HepG2 (cell line): ENCODE measurements around the gene SELL.

Experiments used
- EP300 ChIP-seq, 3 experiments: sonication (generic) in 1 of 3; formaldehyde crosslinking in 1 of 3; IDR thresholded peaks; 2 replicates each; pipeline versions ENCODE4 v1.5.1 to v1.6.1; 2011 to 2020; ENCODE audit warnings: low read depth in 2 of 3, low read length in 2 of 3, borderline replicate concordance in 1 of 3, improper control_type of control experiment in 1 of 3, mild to moderate bottlenecking in 1 of 3, missing genetic modification reagents in 1 of 3, moderate library complexity in 1 of 3
- FOXP1 ChIP-seq, 2 experiments: fragments of 450-650 bp in 1 of 2; IDR thresholded peaks; 2 replicates each; pipeline ENCODE4 v1.6.1; 2017 to 2018; ENCODE audit warnings: antibody characterized with exemption in 1 of 2
- KDM1A ChIP-seq: IDR thresholded peaks from 2 replicates; pipeline ENCODE4 v1.6.1; 2016; ENCODE audit warnings: missing compliant biosample characterization
- ZSCAN29 ChIP-seq: sonication (generic); formaldehyde crosslinking; conservative IDR thresholded peaks from 2 replicates; pipeline ENCODE4 v1.4.0; 2020; ENCODE audit warnings: mild to moderate bottlenecking, missing genetic modification reagents
- TF ChIP-seq, protein P1 (sequence below): sonication (generic); formaldehyde crosslinking; IDR thresholded peaks from 2 replicates; pipeline ENCODE4 v1.5.0; 2020; ENCODE audit warnings: mild to moderate bottlenecking, missing genetic modification reagents, moderate library complexity

DNA sequence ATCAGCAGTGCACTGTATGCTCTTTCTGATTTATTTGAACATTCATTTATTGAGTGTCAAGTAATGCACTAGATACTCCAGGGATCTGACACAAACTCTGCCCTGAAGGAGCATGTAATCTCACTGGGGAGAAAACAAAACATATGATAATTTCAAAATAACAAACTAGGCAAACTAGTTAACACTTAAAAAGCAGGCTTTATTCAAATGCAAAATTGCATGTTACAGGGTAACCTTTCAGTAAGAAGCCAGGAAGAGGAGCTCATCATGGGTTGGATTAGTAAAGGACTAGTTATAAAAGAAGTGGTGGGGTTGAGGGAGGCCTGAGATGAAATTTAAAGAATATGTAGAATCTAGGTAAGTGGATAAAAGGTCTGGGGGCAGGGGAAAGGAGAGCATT is 20.9 kb downstream of the SELL start:
- TF ChIP-seq, protein P1, sequence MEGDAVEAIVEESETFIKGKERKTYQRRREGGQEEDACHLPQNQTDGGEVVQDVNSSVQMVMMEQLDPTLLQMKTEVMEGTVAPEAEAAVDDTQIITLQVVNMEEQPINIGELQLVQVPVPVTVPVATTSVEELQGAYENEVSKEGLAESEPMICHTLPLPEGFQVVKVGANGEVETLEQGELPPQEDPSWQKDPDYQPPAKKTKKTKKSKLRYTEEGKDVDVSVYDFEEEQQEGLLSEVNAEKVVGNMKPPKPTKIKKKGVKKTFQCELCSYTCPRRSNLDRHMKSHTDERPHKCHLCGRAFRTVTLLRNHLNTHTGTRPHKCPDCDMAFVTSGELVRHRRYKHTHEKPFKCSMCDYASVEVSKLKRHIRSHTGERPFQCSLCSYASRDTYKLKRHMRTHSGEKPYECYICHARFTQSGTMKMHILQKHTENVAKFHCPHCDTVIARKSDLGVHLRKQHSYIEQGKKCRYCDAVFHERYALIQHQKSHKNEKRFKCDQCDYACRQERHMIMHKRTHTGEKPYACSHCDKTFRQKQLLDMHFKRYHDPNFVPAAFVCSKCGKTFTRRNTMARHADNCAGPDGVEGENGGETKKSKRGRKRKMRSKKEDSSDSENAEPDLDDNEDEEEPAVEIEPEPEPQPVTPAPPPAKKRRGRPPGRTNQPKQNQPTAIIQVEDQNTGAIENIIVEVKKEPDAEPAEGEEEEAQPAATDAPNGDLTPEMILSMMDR = no peak
- no peak for TF ChIP-seq FOXP1 (IDR thresholded peaks at IDR 0.05)
- TF ChIP-seq FOXP1 (CRISPR knock-in tag; IDR thresholded peaks at IDR 0.05) = no peak
- TF ChIP-seq ZSCAN29 (CRISPR knock-in tag) = no peak
- TF ChIP-seq EP300 (IDR thresholded peaks at IDR 0.05; ENCODE audit: low read depth in 2 of 2, low read length in 2 of 2) = no peak
- no peak for TF ChIP-seq EP300 (CRISPR knock-in tag; IDR thresholded peaks at IDR 0.05; ENCODE audit: borderline replicate concordance)
- TF ChIP-seq KDM1A (CRISPR knock-in tag) = no peak
